Mesothelial cell of epicardium (in vitro differentiated cells): ENCODE results near the gene OPTC. TPM values are rescaled to one million over a fixed set of nuclear protein-coding genes. Genes with fewer than 3 reads are reported as not detected.

Source experiments
- DNase-seq, 2 experiments: peaks; one replicate each; pipeline ENCODE4 v3.0.0; 2021; ENCODE audit warnings: low spot score in 2 of 2; ENCODE audit not compliant: unreplicated experiment in 2 of 2
- H3K27ac Mint-ChIP-seq: 2 replicates; pipeline ENCODE4 v1.8.0; 2021; ENCODE audit warnings: mixed read lengths
- H3K27me3 Mint-ChIP-seq: 2 replicates; pipeline ENCODE4 v1.8.0; 2021; ENCODE audit warnings: low read depth, mixed read lengths
- H3K36me3 Mint-ChIP-seq: 2 replicates; pipeline ENCODE4 v1.8.0; 2021; ENCODE audit warnings: mixed read lengths
- H3K4me1 Mint-ChIP-seq: 2 replicates; pipeline ENCODE4 v1.8.0; 2021; ENCODE audit warnings: mixed read lengths
- H3K4me3 Mint-ChIP-seq: 2 replicates; pipeline ENCODE4 v1.8.0; 2021; ENCODE audit warnings: mild to moderate bottlenecking, moderate library complexity, mixed read lengths
- H3K9me3 Mint-ChIP-seq: 2 replicates; pipeline ENCODE4 v1.8.0; 2021; ENCODE audit warnings: mixed read lengths
- CTCF ChIP-seq: fragments of 200-600 bp; sonication (generic); IDR thresholded peaks from one replicate; pipeline ENCODE4 v1.5.0; 2021; ENCODE audit warnings: antibody characterized with exemption; ENCODE audit not compliant: unreplicated experiment
- total RNA-seq: library from RNA; stranded (reverse); gene quantifications from 3 replicates; pipeline ENCODE4 v1.2.1, GENCODE V29; 2021

OPTC gene
- total RNA-seq, 1 donor from 2014 or later = not detected

- H3K4me1 Mint-ChIP-seq = peaks cover 83% of the 10 kb centered on the region
- H3K27ac Mint-ChIP-seq = peak overlapping the region; percentile 80
- no peak for DNase-seq
- no peaks in the 10 kb centered on the region for H3K27me3 Mint-ChIP-seq
- no peaks in the 10 kb centered on the region for H3K36me3 Mint-ChIP-seq
- TF ChIP-seq CTCF = no peak
- H3K9me3 Mint-ChIP-seq = no peaks in the 10 kb centered on the region
- H3K4me3 Mint-ChIP-seq = no peak overlapping the region
Measured at GRCh38 chr1:203519053-203519840, 25.3 kb downstream of the OPTC start.

GRCh38 chr1:203519896-203520295, 25.9 kb downstream of the OPTC start:
- H3K4me1 Mint-ChIP-seq = peaks cover 80% of the 10 kb centered on the region
- H3K4me3 Mint-ChIP-seq = no peak overlapping the region
- H3K27me3 Mint-ChIP-seq = no peaks in the 10 kb centered on the region
- peak overlapping the region; percentile 80 for H3K27ac Mint-ChIP-seq
- TF ChIP-seq CTCF = no peak
- H3K9me3 Mint-ChIP-seq = no peaks in the 10 kb centered on the region
- no peaks in the 10 kb centered on the region for H3K36me3 Mint-ChIP-seq
- no peak for DNase-seq

GRCh38 chr1:203520315-203520714, 26.4 kb downstream of the OPTC start:
- TF ChIP-seq CTCF = no peak
- Mint-ChIP-seq H3K9me3 (no peaks in the 10 kb centered on the region), H3K27ac (peak overlapping the region; percentile 80), H3K27me3 (no peaks in the 10 kb centered on the region), H3K36me3 (no peaks in the 10 kb centered on the region), H3K4me1 (peaks cover 75% of the 10 kb centered on the region), H3K4me3 (no peak overlapping the region)
- no peak for DNase-seq

GRCh38 chr1:203521074-203521794, 27.3 kb downstream of the OPTC start:
- H3K27me3 Mint-ChIP-seq = no peaks in the 10 kb centered on the region
- H3K27ac Mint-ChIP-seq = peak overlapping the region; percentile 74
- H3K4me1 Mint-ChIP-seq = peaks cover 71% of the 10 kb centered on the region
- H3K4me3 Mint-ChIP-seq = no peak overlapping the region
- no peaks in the 10 kb centered on the region for H3K36me3 Mint-ChIP-seq
- no peak for TF ChIP-seq CTCF
- no peaks in the 10 kb centered on the region for H3K9me3 Mint-ChIP-seq
- no peak for DNase-seq

GRCh38 chr1:203521812-203522211, 27.9 kb downstream of the OPTC start:
- no peak for TF ChIP-seq CTCF
- Mint-ChIP-seq H3K27ac (peak overlapping the region; percentile 74), H3K4me3 (no peak overlapping the region), H3K9me3 (no peaks in the 10 kb centered on the region), H3K4me1 (peaks cover 71% of the 10 kb centered on the region), H3K36me3 (no peaks in the 10 kb centered on the region), H3K27me3 (no peaks in the 10 kb centered on the region)
- DNase-seq = no peak
